Skin epidermis (tissue), 12 donors: Measurements from ENCODE around the gene RAP1A.
A peak's percentile ranks its signal among the peaks of the same experiment; 100 is the strongest.

Source experiments
- H3K27ac ChIP-seq, 21 experiments: fragments of 200-600 bp; sonication (generic) in 11 of 21; one replicate each; pipeline ENCODE4 v1.5.0; 2020; ENCODE audit warnings: mild to moderate bottlenecking in 3 of 21, inconsistent platforms in 2 of 21, moderate library complexity in 2 of 21
- H3K4me3 ChIP-seq, 7 experiments: fragments of 200-600 bp; sonication (generic) in 2 of 7; one replicate each; pipeline ENCODE4 v1.5.0; 2020; ENCODE audit warnings: inconsistent platforms in 2 of 7, mild to moderate bottlenecking in 2 of 7, moderate library complexity in 1 of 7

Gene RAP1A

DNA sequence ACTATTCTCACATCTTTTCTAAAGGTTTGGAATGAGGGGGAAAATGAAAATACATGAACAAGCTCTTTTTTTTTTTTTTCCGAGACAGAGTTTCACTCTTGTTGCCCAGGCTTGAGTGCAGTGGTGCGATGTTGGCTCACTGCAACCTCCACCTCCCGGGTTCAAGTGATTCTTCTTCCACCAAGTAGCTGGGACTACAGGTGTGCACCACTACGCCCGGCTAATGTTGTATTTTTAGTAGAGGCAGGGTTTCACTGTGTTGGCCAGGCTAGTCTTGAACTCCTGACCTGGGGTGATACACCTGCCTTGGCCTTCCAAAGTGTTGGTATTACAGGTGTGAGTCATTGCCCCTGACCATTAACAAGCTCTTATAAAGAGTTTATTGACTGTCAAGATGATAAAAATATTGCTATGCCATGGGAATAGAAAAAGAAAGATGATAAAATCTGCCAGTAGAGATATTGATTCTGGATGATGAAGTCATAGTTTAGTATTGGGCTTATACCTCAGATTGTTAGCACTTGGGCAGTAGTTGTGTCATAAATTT is 83.0 kb downstream of the RAP1A start:
- H3K4me3 ChIP-seq: no peak overlapping the region
- no peak overlapping the region for H3K27ac ChIP-seq

DNA sequence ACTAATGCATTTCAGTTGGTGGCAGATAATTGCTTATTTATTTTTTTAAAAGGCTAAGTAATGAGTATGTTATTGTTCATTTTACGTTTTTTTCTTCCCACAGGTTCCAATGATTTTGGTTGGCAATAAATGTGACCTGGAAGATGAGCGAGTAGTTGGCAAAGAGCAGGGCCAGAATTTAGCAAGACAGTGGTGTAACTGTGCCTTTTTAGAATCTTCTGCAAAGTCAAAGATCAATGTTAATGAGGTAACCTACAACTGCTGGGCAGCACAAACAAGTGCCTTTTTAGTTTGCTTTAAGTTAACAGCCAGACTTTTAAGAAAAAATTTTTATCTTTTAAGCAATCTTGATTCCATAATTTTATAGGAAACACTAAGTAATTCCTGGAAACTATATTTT is 84.7 kb downstream of the RAP1A start:
- Histone ChIP-seq H3K4me3 (no peak overlapping the region), H3K27ac (no peak overlapping the region)

DNA sequence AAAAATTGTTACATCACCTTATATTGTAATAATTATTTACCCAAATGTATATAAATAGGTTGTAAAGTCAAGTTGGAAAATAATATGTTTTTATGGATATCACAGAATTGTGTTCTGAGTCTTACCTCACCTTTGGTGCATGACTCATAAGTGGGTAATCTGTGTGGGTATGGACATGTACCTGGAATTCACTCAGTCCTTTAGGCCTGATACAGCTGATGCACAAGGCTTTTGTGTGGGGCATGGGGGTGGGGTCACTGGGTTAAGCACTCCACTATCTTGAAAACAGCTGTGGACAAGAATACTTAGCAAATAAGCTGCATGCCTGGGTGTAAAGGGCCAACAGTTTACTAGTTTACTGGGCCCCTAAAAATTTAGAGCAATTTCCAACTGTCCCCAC is 85.2 kb downstream of the RAP1A start:
- Histone ChIP-seq H3K27ac (no peak overlapping the region), H3K4me3 (no peak overlapping the region)

DNA sequence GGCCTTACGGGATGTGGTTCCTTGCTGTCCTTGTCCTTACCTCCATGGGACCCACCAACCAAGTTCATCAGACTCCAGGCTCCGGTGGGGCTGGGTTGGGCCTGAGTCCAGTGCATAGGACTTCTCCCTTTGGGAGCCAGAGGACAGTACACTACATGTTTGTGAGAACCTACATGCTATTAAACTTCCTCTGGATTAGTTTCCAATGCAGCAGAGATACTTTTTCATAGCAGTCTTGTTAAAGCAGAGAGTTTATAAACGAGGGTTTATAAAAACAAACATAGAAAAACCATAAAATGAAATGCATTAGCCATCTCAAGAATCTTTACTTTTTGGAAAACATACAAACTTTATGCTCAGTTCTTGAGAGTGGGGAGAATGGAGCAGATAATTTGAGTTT is 86.3 kb downstream of the RAP1A start:
- H3K4me3 ChIP-seq: no peak overlapping the region
- no peak overlapping the region for H3K27ac ChIP-seq

- H3K27ac ChIP-seq: peak overlapping the region in 1 of 21 experiments; percentile 42
- no peak overlapping the region for H3K4me3 ChIP-seq
Measured at GRCh38 chr1:111706921-111707320, 87.3 kb downstream of the RAP1A start.

GRCh38 chr1:111707906-111708305 is 88.3 kb downstream of the RAP1A start:
- peak overlapping the region in 2 of 21 experiments; percentile 25 to 42 for H3K27ac ChIP-seq
- no peak overlapping the region for H3K4me3 ChIP-seq

- H3K27ac ChIP-seq: no peak overlapping the region
- no peak overlapping the region for H3K4me3 ChIP-seq
Measured at GRCh38 chr1:111709986-111710385, 90.4 kb downstream of the RAP1A start.

GRCh38 chr1:111716333-111716732 is 96.7 kb downstream of the RAP1A start:
- Histone ChIP-seq H3K4me3 (no peak overlapping the region), H3K27ac (no peak overlapping the region)

GRCh38 chr1:111717450-111717849 is 97.9 kb downstream of the RAP1A start:
- Histone ChIP-seq H3K4me3 (no peak overlapping the region), H3K27ac (no peak overlapping the region)

- peak overlapping the region in 2 of 21 experiments; percentile 32 to 40 for H3K27ac ChIP-seq
Measured at GRCh38 chr1:111719135-111719534, 99.5 kb downstream of the RAP1A start.

GRCh38 chr1:111719674-111720132 is 100.1 kb downstream of the RAP1A start:
- H3K4me3 ChIP-seq: no peak overlapping the region
- H3K27ac ChIP-seq: peak overlapping the region in 7 of 21 experiments; percentile 5 to 73 (median 40)

More at GRCh38 chr1:111719135-111719534, 99.5 kb downstream of the RAP1A start:
- no peak overlapping the region for H3K4me3 ChIP-seq

GRCh38 chr1:111720274-111720976 is 100.8 kb downstream of the RAP1A start:
- Histone ChIP-seq H3K27ac (peak overlapping the region in 17 of 21 experiments; percentile 11 to 73 (median 57)), H3K4me3 (no peak overlapping the region)

DNA sequence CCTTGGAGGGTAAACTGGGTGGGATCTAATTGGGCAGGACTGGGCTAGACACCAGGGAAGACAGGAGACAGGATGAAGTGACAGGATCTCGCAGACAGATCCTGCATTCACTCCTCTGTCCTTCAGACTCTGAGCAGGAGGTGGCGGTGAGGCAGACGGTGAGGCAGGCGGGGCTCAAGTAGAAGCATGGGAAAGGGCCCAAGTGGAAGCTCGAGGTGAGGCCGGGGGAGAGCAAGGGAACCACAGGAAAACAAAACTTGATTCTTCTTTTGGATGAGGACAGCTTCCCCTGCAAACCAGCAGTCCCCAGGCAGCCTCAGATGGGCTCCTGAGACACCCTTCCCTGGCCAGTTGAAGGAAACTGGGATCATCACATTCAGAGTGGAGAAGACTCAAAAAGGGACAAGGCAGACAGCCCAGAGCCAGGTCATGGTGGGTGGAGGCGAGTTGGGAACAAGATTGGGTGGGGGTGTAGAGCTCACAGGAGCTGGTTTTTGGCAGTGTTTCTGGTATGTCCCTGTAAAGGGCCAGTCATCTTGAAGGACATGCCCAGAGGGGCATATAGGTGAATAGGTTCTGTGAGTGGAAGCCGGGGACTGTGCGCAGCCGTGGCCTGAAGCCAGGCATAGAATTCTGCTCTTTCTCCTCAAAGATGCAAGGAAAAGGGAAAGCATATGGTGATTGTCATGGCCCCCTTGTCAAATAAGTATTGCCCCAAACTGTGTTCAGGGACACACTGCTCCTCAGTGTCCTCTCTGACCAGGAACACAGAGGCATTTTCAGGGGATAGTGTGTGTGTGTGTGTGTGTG is 101.6 kb downstream of the RAP1A start:
- Histone ChIP-seq H3K4me3 (no peak overlapping the region), H3K27ac (peak overlapping the region in 15 of 21 experiments; percentile 11 to 73 (median 60))

GRCh38 chr1:111723091-111723806 is 103.7 kb downstream of the RAP1A start:
- peak overlapping the region in 3 of 21 experiments; percentile 4 to 42 (median 17) for H3K27ac ChIP-seq
- no peak overlapping the region for H3K4me3 ChIP-seq

DNA sequence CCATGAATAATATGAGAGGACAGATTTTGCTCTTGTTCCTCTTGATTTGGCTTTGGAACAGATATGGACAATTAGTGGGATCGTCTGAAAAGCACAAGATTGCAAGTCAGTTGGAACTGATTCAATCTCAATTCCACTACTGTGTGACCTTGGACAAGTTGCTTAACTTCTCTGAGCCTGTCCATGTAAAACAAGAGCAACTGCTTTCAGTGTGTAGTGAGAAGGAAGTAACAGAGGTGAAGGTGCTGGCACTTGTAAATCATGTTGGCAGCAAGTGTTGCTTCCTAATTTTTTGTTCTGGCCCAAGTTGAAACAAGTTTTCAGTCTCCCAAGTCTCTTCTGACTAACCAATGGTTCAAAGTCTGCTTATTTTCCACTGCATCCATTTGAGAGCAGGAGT is 104.3 kb downstream of the RAP1A start:
- H3K4me3 ChIP-seq: no peak overlapping the region
- H3K27ac ChIP-seq: peak overlapping the region in 3 of 21 experiments; percentile 8 to 42 (median 16)

- Histone ChIP-seq H3K4me3 (no peak overlapping the region), H3K27ac (peak overlapping the region in 2 of 21 experiments; percentile 14 to 29)
Measured at GRCh38 chr1:111725192-111725591, 105.6 kb downstream of the RAP1A start.

DNA sequence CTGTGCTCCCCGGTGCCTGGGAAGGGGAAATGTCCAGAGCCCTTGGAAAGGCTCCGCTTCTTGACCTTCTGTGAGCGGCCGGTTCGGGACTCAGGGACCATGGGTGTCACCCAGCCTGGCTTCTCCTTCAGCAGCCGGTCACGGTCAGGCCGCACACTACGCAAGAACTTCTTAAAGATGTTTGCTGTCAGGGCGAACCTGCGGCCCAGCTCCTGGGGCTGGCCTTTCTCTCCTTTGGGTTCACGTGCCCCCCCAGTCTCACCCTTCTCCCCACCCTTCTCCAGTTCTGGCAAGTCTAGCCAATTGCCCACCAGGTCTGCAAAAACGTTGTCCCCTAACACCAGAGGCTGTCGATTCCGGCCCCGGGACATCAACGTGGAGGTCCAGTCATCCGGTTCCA is 107.5 kb downstream of the RAP1A start:
- Histone ChIP-seq H3K27ac (no peak overlapping the region), H3K4me3 (no peak overlapping the region)

DNA sequence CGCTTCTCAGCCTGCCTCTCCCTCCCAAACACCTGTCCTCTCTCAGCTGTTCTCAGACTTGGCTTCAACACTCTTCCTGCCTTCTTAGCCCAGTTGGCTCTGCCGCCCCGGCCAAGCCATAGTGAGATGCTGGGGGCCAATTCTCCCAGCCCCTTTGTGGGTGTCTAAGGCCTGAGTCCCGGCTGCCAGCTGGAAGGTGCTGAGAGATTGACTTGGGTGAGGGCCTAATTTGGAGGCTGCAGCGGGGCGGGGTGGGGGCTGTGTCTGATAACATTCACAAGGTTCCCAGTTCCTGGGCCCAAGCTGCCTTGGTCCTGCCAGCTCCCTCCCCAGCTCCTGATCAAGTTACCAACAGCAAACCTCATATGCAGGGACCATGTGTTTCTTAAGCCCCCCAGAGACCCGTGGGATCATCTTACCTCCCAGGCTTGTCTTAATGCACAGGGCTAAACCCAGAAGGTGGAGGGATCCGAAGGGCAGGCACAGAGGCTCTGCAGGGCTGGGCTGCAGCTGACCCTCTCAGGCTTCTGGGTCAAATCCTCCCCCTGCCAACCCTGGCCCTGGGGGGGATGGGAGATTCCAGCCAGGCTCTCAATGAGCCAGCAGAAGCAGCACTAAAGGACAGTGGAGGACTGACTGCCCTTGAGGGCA is 109.8 kb downstream of the RAP1A start:
- Histone ChIP-seq H3K4me3 (no peak overlapping the region), H3K27ac (peak overlapping the region in 3 of 21 experiments; percentile 1 to 10 (median 7))

- Histone ChIP-seq H3K27ac (peak overlapping the region in 3 of 21 experiments; percentile 1 to 10 (median 7)), H3K4me3 (no peak overlapping the region)
Measured at GRCh38 chr1:111729946-111730681, 110.5 kb downstream of the RAP1A start.
